ENCODE data around the gene TAS1R2.

The TAS1R2 gene

GRCh38 chr1:18829671-18830070, 29.8 kb downstream of the TAS1R2 start:
- FAIRE-seq (no peak), DNase-seq (ENCODE audit: insufficient read length, low spot score) (no peak)

GRCh38 chr1:18828224-18828623, 31.2 kb downstream of the TAS1R2 start:
- no peak for FAIRE-seq
- DNase-seq (ENCODE audit: insufficient read length, low spot score), result no peak

DNA sequence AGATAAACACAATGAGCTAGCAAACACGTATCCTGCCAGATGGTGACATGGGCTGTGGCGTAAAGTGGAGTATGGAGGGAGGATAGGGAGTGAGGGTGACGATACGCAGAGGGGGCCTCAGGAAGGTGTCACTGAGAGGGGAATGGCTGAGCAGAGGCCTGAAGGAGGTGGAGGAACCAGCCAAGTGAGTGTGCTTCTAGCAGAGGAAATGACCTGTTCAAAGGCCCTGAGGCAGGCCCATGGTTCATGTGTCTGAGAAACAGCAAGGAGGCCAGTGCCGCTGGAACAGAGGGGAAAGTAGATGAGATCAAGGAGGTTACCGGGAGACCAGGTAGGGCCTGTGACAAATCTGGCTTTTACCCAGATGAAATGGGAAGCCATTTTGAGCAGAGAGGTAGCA, 36.0 kb downstream of the TAS1R2 start:
- DNase-seq (ENCODE audit: insufficient read length, low spot score) (no peak), FAIRE-seq (no peak)

DNA sequence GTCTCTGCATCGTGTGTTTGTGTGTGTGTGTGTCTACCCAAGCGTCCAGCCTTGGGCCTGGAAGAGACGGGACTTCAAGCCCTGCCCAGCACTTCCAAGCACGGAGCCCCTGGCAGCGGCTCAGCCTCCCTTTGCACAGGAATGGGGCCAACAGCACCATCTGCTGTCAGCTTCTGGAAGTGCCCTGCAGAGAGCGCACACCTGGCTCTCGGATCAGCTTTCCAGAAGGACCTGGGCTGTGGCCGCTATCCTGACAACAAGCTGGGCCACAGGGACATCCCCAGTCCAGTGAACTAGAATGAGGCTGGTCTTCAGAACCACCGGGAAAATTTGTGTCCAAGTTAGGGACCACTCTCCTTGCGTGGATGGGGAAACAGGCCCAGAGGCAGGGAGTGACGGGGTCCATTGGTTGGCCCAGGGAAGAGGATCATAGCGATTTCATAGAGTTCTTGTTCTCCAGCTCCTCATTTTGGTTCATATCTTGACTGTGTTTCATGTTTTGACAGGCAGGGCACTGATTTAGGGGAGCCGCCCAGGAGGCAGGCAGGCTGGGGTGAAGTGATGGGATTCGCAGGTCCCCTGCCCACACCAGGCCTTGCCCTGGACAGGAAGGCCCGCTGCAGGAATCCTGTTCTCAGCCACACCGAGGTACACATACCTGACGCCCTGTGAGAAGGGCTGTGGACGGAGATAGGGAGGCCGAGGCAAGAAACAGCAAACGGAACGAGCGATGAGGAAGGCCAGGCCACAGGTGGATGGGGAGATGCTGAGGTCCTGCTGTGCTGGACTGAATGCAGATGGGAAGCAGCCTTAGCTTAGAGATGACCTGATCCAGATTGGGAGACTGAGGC, 38.4 kb downstream of the TAS1R2 start:
- DNase-seq (ENCODE audit: insufficient read length, low spot score), result peak; percentile 82
- FAIRE-seq, result no peak

DNA sequence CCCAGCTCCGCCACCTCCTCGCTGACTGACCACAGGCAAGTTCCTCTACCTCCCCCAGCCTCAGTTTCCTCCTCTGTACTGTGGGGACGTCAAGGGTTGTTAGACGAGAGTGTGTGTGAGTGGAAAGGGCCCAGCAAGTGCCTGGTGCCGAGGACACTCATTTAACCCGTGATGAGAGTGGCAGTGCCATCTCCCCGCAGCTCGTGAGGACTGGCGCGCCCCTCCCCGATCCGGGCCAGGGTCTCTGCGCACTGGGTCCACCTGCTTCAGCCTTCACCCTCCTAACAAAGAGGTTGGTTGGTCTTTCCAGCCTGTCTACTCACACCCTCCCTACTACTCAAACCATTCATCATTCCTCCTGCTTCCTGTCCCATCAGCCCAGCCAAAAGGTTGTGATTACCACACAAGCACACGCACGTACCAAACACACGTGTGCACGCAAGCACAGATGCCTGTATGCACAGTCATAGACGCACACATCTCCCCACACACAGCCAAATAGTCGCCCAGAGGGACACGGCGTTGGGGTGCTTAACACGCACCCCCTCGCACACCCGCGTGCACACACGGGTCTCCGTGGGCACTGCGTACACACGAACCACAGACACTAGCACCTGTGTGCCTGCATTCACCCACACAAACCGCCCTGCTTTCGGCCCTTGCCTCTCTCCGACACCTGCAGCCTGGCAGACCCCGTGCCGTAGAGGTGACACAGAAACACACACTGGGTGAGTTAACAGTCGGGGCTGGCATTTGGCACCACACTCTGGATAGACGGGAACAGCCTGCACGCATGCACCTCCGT, 39.3 kb downstream of the TAS1R2 start:
- no peak for DNase-seq (ENCODE audit: insufficient read length, low spot score)
- FAIRE-seq, result no peak

- DNase-seq (ENCODE audit: insufficient read length, low spot score), result no peak
- no peak for FAIRE-seq
These were observed 40.3 kb downstream of the TAS1R2 start for GRCh38 chr1:18819203-18819602.

- DNase-seq (ENCODE audit: insufficient read length, low spot score) (no peak), FAIRE-seq (no peak)
These were observed 41.5 kb downstream of the TAS1R2 start for GRCh38 chr1:18817795-18818435.

- FAIRE-seq, result no peak
- DNase-seq (ENCODE audit: insufficient read length, low spot score), result no peak
These were observed 42.1 kb downstream of the TAS1R2 start for GRCh38 chr1:18817316-18817715.

DNA sequence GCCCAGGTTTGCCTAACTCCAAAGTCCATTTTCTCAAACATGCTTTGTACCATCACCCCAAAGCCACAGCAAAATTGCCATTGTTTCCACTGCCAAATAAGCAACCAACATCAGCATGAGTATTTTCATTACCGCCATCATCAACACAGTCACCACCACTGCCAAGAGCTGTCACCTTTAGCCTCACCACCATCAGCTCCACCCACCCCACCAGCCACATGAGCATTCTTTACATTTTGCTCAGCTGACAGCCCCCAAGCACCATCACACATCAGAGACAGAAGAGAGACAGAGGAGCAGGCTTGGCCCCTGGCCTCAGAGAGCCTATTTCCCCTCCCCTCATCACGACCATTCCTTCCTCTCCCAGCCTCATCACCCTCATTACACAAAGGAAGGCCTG, 42.7 kb downstream of the TAS1R2 start:
- DNase-seq (ENCODE audit: insufficient read length, low spot score) (no peak), FAIRE-seq (no peak)

DNA sequence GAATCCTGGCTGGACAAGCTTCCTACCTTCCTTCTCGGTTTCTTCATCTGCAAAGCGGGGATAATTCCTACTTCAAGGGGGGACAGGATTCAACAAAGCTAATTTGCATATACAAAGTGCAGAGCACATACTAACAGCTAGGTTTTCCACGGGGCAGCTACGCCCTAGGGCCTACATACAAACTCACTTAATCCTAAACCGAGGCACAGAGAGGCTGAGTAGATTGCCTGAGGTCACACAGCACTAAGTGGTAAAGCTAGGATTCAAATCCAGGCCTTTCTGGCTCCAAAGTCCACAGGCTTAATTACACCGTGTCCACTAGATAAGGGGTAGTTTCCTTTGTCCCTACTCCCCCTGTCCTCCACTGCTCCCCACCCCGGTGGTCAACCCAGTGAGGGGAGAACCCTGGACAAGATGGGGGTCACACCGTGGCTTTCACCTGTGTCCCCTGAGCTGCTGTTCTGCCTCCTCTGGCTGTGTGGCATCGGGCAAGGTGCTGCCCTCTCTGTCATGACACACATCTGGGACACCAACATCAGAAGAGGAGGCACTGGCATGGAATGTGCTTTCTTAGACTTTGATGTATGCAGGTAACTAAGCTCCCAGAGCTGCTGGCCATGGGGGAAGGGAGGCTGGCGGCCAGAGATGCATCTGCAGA, 44.5 kb downstream of the TAS1R2 start:
- no peak for FAIRE-seq
- no peak for DNase-seq (ENCODE audit: insufficient read length, low spot score)

DNA sequence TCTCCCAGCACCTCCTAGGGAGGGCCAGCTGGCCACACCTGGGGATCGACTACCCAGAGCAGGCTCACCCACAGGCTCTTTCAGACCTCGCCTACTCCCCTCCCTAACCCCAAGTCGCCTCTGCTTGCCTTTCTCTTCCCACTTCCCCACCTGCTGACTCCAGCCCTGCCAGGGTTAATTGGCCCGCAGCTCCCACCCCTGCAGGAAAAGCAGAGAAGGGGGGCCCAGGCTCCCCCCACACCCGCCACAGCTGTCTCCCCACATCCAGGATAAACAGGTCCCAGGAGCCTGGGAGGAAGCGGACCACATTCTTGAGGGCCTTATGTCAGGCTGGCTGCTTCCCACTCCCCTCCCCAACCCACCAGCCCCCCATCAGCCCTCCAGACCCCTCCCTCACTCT, 45.0 kb downstream of the TAS1R2 start:
- no peak for FAIRE-seq

GRCh38 chr1:18812453-18812939, 47.0 kb downstream of the TAS1R2 start:
- no peak for DNase-seq (ENCODE audit: insufficient read length, low spot score)
- FAIRE-seq, result no peak

More for the DNA sequence above, 45.0 kb downstream of the TAS1R2 start:
- DNase-seq (ENCODE audit: insufficient read length, low spot score), result no peak

- no peak for DNase-seq (ENCODE audit: insufficient read length, low spot score)
- FAIRE-seq, result no peak
These were observed 47.6 kb downstream of the TAS1R2 start for GRCh38 chr1:18811733-18812452.

GRCh38 chr1:18809953-18810899, 49.2 kb downstream of the TAS1R2 start:
- FAIRE-seq (no peak), DNase-seq (ENCODE audit: insufficient read length, low spot score) (no peak)

DNA sequence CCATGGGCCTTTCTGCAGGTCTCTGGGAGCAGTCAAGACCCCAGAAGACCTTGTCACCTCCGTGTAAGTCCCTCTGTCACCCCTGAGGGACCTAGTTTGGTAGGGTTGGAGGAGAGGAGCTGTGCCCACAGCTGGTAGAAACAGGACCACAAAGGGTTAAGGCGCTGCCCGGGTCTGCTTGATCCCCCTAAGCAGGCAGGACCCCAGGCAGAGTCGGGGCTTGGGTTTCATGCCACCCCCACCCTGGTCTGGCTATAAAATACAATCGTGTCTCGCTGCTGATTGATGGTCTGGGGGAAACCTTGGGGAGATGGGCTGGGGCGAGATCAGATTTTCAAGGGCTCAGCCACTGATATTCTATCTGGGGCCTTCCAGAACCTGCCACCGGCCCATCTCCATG, 50.9 kb downstream of the TAS1R2 start:
- FAIRE-seq (no peak), DNase-seq (ENCODE audit: insufficient read length, low spot score) (no peak)

DNA sequence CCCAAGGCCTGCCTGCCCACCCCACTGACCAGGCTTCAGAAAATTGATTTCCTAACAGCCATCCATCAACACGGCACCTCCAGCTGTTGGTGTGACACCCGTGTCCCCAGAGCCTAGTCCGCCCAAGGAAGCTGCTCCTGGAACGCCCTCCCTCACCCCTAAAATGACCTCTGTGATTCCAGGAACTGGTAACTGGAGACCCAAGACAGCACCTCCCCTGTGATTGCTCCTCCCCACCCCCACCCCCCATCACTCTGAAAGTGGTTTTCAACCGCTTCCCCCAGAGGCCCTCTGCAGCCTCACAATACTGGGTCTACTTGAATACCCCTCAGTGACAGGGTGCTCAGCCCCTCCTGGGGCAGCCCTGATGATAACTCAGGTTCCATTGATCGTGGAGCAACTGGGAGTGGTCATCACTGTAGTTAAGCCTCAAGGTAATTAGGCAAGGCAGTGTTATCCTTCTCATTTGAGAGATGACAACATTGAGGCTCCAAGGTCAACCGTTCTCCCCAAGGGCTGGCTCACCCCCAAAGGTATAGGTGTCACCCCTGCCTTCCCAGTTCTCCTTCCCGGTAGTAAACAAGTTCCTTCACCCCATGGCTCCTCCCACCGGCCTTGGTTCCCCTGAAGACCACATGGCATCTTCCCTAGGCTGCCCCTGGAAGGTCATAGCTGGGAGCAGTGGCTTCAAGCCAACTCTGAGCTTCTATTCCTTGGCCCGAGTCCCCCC, 52.0 kb downstream of the TAS1R2 start:
- FAIRE-seq (no peak), DNase-seq (ENCODE audit: insufficient read length, low spot score) (no peak)

DNA sequence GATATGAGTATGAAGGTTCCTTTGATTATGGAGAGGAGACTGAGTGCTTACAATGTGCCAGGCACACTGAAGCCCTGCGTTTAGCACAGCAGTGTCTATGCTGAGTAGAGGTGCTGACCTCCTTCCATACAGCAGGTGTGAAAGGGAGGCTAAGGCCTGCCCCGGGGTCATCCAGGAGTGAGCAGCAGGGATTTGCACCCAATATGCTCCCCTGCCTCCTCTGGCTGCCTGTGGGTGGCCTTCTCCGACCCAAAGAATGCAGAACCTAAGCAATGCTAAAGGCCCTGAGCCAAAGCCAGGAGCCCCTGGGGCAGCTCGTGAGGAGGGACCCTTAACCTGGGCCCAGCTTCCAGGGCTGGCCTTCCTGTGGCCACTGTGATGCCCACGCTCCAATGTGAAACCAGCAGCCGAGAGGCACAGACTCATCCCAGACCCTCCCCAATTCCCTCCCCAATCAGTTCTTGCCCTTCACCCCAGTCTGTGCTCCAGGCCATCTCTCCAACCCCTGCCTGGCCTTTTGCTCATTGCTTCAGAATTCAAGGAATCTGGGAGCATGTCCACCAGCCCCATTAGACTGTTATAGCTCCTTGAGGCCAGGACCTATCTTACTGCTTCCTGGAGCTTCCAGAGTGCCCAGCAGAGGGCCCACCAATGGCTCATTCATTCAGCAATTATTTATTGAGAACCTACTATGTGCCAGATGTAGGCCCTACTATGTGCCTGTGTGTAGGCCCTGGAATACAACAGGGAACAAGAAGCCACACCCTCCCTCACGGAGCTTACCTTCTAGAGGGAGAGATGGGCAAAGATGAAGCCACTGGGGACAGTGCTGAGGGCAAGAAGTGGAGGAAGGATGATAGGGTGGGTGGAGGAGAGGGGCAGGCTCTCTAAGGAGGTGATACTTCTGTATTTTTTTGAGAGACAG, 53.3 kb downstream of the TAS1R2 start:
- FAIRE-seq (no peak), DNase-seq (ENCODE audit: insufficient read length, low spot score) (peak; percentile 43)
